Smooth muscle cell (in vitro differentiated cells): ENCODE data around the gene CCDC180. TPM values are rescaled to one million over a fixed set of nuclear protein-coding genes. Genes with fewer than 3 reads are reported as not detected.

Experiments used
- DNase-seq: peaks from one replicate; lab custom pipeline; 2025; ENCODE audit not compliant: unreplicated experiment; lab: John Stamatoyannopoulos, UW
- H2AFZ ChIP-seq: fragments of 200-600 bp; sonication (generic); 2 replicates; pipeline ENCODE4 v1.6.0; 2016; ENCODE audit warnings: antibody characterized with exemption, low read depth, mild to moderate bottlenecking
- H3F3A ChIP-seq: fragments of 200-600 bp; sonication (generic); 2 replicates; pipeline ENCODE4 v1.6.0; 2017; ENCODE audit warnings: antibody characterized with exemption, low read depth
- H3K27ac ChIP-seq: fragments of 200-600 bp; sonication (generic); 2 replicates; pipeline ENCODE4 v1.5.1; 2016; ENCODE audit warnings: low read depth, mild to moderate bottlenecking
- H3K27me3 ChIP-seq: fragments of 200-600 bp; sonication (generic); 2 replicates; pipeline ENCODE4 v1.6.1; 2016; ENCODE audit warnings: low read depth, mild to moderate bottlenecking
- H3K36me3 ChIP-seq: fragments of 200-600 bp; sonication (generic); 2 replicates; pipeline ENCODE4 v1.5.1; 2016; ENCODE audit warnings: low read depth
- H3K4me1 ChIP-seq: fragments of 200-600 bp; sonication (generic); 2 replicates; pipeline ENCODE4 v1.5.1; 2016; ENCODE audit warnings: low read depth
- H3K4me2 ChIP-seq: fragments of 200-600 bp; sonication (generic); 2 replicates; pipeline ENCODE4 v1.6.0; 2016; ENCODE audit warnings: mild to moderate bottlenecking
- H3K4me3 ChIP-seq: fragments of 200-600 bp; sonication (generic); 2 replicates; pipeline ENCODE4 v1.5.1; 2016; ENCODE audit warnings: mild to moderate bottlenecking
- H3K79me2 ChIP-seq: fragments of 200-600 bp; sonication (generic); 2 replicates; pipeline ENCODE4 v1.6.0; 2016; ENCODE audit warnings: low read depth, mild to moderate bottlenecking
- H3K9ac ChIP-seq: fragments of 200-600 bp; sonication (generic); 2 replicates; pipeline ENCODE4 v1.6.0; 2016; ENCODE audit warnings: low read depth
- H3K9me3 ChIP-seq: fragments of 200-600 bp; sonication (generic); replicated peaks from 2 replicates; pipeline ENCODE4 v1.5.1; 2016; ENCODE audit warnings: low read depth
- H4K20me1 ChIP-seq: fragments of 200-600 bp; sonication (generic); 2 replicates; pipeline ENCODE4 v1.6.0; 2016; ENCODE audit warnings: low read depth
- WGBS: methylation state at CpG from one replicate; pipeline ENCODE4 v1.1.7; 2016; ENCODE audit warnings: low lambda C conversion rate; 5-methylcytosine and 5-hydroxymethylcytosine counted together
- polyA plus RNA-seq: library from polyadenylated mRNA; unstranded; fragments of >200 nt; fragmentation: Nextera tagmentation; extraction: Ambion mirVana; gene quantifications from 2 replicates; pipeline ENCODE4 v1.2.1, GENCODE V29; 2016
- total RNA-seq: library from RNA; depleted of rRNA; stranded (reverse); fragments of >200 nt; gene quantifications from 2 replicates; pipeline ENCODE4 v1.2.3, GENCODE V29; 2014
- TF ChIP-seq, protein P1 (sequence below): fragments of 200-600 bp; sonication (generic); IDR thresholded peaks from 2 replicates; pipeline ENCODE4 v1.5.1; 2017; ENCODE audit warnings: borderline replicate concordance, mild to moderate bottlenecking, antibody characterized with exemption; ENCODE audit not compliant: insufficient read depth, poor library complexity, severe bottlenecking

The CCDC180 gene
- total and polyA plus RNA-seq, 2 experiments from 2014 or later = 0.58 to 0.59 TPM

GRCh38 chr9:97297889-97298288 is 9.6 kb upstream of the CCDC180 start:
- Histone ChIP-seq H3K9ac (no peak overlapping the region), H3K4me1 (no peaks in the 10 kb centered on the region), H3K9me3 (no peaks in the 10 kb centered on the region), H3K36me3 (no peaks in the 10 kb centered on the region), H3F3A (no peaks in the 10 kb centered on the region), H4K20me1 (no peaks in the 10 kb centered on the region), H3K27ac (no peak overlapping the region), H3K79me2 (no peaks in the 10 kb centered on the region), H3K27me3 (no peaks in the 10 kb centered on the region), H2AFZ (no peak overlapping the region), H3K4me2 (no peak overlapping the region), H3K4me3 (no peak overlapping the region)
- no peak for DNase-seq
- TF ChIP-seq, protein P1, sequence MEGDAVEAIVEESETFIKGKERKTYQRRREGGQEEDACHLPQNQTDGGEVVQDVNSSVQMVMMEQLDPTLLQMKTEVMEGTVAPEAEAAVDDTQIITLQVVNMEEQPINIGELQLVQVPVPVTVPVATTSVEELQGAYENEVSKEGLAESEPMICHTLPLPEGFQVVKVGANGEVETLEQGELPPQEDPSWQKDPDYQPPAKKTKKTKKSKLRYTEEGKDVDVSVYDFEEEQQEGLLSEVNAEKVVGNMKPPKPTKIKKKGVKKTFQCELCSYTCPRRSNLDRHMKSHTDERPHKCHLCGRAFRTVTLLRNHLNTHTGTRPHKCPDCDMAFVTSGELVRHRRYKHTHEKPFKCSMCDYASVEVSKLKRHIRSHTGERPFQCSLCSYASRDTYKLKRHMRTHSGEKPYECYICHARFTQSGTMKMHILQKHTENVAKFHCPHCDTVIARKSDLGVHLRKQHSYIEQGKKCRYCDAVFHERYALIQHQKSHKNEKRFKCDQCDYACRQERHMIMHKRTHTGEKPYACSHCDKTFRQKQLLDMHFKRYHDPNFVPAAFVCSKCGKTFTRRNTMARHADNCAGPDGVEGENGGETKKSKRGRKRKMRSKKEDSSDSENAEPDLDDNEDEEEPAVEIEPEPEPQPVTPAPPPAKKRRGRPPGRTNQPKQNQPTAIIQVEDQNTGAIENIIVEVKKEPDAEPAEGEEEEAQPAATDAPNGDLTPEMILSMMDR = no peak
- 90% methylated on average over 2 of the region's 2 CpGs for WGBS

- H3K4me2 ChIP-seq = no peak overlapping the region
- no peaks in the 10 kb centered on the region for H3F3A ChIP-seq
- TF ChIP-seq, protein P1 = no peak
- H3K36me3 ChIP-seq = no peaks in the 10 kb centered on the region
- DNase-seq = no peak
- H2AFZ ChIP-seq = no peak overlapping the region
- H3K4me1 ChIP-seq = no peaks in the 10 kb centered on the region
- no peak overlapping the region for H3K4me3 ChIP-seq
- H3K9ac ChIP-seq = no peak overlapping the region
- no peaks in the 10 kb centered on the region for H4K20me1 ChIP-seq
- WGBS = 90% methylated on average over 2 of the region's 2 CpGs
- H3K27ac ChIP-seq = no peak overlapping the region
- H3K79me2 ChIP-seq = no peaks in the 10 kb centered on the region
- H3K9me3 ChIP-seq = no peaks in the 10 kb centered on the region
- H3K27me3 ChIP-seq = no peaks in the 10 kb centered on the region
These were observed 7.5 kb upstream of the CCDC180 start for GRCh38 chr9:97299809-97300414.

- Histone ChIP-seq H3K36me3 (no peaks in the 10 kb centered on the region), H3K4me2 (no peak overlapping the region), H3K27me3 (no peaks in the 10 kb centered on the region), H3K79me2 (no peaks in the 10 kb centered on the region), H3K4me3 (no peak overlapping the region), H4K20me1 (no peaks in the 10 kb centered on the region), H3K9me3 (no peaks in the 10 kb centered on the region), H3K9ac (no peak overlapping the region), H2AFZ (no peak overlapping the region), H3K27ac (no peak overlapping the region), H3K4me1 (no peaks in the 10 kb centered on the region), H3F3A (no peaks in the 10 kb centered on the region)
- WGBS = 100% methylated on average over 1 of the region's 1 CpG
- DNase-seq = no peak
- TF ChIP-seq, protein P1 = no peak
These were observed 6.9 kb upstream of the CCDC180 start for GRCh38 chr9:97300586-97300985.

DNA sequence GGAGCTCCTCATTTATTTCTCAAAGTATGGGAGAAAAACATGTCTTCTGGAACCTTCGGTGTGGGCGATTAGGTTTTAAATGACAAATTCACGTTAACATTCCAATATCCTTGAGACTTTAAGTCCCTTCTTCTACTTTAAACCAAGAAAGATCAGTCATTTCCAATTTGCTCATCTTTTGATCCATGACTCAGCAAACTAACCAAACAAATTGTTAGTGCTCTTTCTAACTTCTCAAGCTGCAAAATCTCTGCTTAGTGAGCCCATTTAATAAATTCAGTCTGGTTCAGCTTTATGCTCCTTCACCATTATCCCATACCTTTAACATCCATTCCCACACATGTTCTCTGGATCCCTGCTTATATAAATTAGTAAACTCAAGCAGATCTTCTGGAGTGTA is 5.5 kb upstream of the CCDC180 start:
- Histone ChIP-seq H3K4me3 (no peak overlapping the region), H3K27me3 (no peaks in the 10 kb centered on the region), H3K79me2 (no peaks in the 10 kb centered on the region), H3K9me3 (no peaks in the 10 kb centered on the region), H3K27ac (no peak overlapping the region), H3K9ac (no peak overlapping the region), H4K20me1 (no peaks in the 10 kb centered on the region), H3K36me3 (no peaks in the 10 kb centered on the region), H3K4me1 (peaks cover 4% of the 10 kb centered on the region), H2AFZ (no peak overlapping the region), H3F3A (no peaks in the 10 kb centered on the region), H3K4me2 (no peak overlapping the region)
- no peak for DNase-seq
- WGBS = 95% methylated on average over 3 of the region's 3 CpGs
- TF ChIP-seq, protein P1 = no peak
